Raji (cell line): ENCODE measurements around the gene DDC.

Experiments used
- POLR2A ChIP-seq: IDR thresholded peaks from 2 replicates; pipeline ENCODE4 v1.6.1; 2011; ENCODE audit warnings: low read depth, low read length, control low read depth; ENCODE audit not compliant: insufficient read depth

Gene DDC

GRCh38 chr7:50559881-50560280 lies 5.3 kb downstream of the DDC start:
- TF ChIP-seq POLR2A: no peak

DNA sequence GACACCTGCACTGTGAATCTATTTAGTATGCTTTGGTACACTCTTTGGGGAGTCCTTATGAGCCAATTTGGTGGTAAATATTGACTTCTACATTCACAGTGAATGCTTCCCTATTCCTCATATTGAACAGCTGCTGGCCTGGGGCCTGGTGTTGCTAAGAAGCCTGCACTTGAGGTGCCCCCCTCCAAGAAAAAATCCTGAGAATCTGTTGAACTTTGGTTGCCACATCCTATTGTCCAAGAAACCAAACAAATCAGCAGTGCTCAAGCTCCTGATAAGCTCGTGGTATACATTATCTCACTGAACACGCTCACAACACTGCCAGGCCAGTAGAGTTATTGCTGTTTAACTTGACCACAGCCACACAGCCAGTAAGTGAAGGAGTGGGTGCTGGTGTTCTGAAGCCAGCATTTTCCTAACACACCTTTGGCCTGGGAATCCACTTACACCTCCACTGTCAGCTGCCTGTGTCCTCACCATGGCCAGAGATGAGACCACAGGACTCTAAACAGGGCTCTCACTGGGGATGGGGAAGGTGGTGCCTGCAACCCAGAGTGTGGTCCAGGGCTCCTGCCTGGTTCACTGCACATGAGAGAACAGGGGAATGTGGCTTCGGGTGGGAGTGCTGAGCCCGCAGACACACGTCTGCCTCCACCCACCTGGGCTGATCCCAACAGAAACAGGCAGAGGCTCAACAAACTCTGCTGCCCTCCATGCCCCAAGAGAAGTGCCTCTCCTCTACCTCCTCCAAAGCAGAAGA lies 6.7 kb downstream of the DDC start:
- TF ChIP-seq POLR2A: no peak

DNA sequence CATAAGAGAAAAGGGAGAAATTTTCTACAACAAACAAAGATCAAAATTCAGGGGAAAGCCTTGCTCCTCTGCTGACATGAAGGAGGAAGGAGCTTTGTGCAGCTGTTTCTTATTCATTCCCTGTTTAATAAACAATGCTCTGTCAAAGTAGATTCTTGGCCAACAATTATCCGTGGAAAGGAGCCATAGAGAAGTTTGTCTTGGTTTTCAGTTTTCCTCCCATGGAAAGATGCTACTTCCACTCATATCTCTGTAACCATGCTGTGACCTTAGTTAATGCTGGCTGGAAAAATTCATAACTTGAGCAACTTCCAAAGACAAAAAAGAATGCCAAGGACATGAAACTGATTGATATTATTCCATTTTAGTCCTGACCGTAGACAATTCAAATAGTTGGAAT lies 8.1 kb downstream of the DDC start:
- TF ChIP-seq POLR2A: no peak

- TF ChIP-seq POLR2A: no peak
Measured at GRCh38 chr7:50556247-50556991, 8.8 kb downstream of the DDC start.

- no peak for TF ChIP-seq POLR2A
Measured at GRCh38 chr7:50555594-50556140, 9.5 kb downstream of the DDC start.

DNA sequence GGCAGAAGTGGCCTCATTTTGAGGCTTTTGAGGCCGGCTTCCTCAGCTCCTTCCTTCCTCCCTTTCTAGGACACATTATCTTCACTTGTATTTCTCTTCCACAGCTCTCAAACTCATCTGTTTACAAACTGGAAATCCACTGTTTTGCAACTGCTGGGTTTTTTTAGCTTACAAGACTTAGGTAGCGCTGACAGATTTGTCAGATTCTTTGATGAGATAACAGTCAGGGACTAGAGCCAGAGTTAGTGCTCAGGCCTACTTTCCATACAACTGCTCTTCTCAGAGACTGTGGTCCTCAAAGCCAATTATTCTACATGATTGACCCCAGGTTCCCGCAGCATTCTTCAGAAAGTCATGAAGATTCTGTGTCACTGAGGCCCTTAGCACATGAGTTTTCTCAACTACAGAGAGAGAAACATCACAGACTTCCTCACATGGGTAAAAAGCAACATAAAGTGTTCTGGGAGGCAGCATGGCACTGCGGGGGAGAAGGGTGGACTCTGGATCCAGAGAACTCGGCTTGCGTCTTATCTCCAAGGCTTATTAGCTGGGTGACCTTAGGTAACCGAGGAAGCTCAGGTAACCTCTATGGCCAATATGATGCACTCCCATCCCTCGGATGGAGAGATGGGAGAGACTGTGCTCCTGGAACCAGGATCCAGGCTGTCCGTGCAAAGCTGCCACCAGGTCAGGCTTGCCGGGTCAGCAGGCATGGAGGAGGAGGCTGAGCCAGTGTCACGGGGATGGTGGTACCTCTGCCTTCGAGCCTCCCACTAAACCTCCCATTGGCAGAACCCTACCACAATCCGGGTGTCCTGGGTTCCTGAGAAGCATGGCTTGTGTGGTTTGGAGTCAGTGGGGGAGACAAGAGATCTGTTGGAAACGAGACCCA lies 10.5 kb downstream of the DDC start:
- TF ChIP-seq POLR2A: no peak

DNA sequence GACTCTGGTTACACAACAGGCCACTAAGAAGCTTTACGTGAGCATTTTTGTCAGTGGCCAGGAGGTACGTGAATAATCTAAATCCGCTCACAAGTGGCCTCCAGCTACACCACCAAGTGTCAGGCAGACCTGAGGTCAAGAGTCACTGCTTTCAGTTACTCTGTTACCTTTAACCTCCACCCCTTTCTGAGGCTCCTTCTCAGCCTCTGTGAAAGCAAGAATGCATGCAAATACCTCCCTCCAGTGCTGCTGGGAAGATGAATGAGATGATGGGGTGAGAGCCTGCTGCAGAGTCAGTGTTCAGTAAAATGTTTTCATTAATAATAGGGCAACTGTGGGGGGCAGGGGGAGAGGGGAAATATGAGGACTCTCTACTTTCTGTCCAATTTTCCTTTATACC lies 11.2 kb downstream of the DDC start:
- no peak for TF ChIP-seq POLR2A

DNA sequence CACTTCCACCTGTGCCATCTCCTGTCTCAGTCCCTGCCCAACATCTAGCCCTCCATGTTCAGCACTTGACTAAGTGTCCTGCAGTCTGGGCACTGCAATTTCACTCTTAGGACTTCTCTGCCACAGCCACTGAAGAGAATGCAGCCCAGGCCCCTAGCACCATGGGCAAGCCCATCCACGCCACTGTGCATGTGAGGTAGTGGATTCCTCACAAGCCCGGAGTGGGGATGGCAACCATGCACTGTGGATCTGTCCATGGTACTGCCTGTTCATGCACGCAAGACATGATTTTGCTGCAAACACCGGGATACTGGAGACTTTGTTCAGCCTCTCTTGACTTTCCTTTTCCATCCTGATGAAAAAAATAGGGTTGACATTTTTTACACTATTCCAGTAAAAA lies 12.3 kb downstream of the DDC start:
- TF ChIP-seq POLR2A: no peak

DNA sequence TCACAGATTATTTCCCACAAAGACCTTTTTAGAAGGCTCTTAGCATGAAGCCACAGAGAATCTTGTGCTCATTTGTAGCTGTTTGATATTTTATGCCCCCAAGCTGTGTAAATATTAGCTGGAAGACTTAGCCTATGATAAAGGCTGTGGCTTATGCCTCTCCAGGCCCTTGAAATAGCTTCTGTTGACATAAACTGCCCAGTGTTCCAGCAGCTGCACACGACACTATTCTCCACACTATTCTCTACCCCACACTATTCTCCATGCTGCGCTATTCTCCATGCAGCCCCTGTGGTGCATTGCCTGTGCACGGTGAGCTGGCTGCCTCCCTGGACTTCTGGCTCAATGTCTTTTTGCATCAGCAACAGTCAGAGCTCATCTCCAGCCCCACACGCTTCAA lies 13.1 kb downstream of the DDC start:
- TF ChIP-seq POLR2A: no peak

GRCh38 chr7:50544992-50545391 lies 20.2 kb downstream of the DDC start:
- no peak for TF ChIP-seq POLR2A

DNA sequence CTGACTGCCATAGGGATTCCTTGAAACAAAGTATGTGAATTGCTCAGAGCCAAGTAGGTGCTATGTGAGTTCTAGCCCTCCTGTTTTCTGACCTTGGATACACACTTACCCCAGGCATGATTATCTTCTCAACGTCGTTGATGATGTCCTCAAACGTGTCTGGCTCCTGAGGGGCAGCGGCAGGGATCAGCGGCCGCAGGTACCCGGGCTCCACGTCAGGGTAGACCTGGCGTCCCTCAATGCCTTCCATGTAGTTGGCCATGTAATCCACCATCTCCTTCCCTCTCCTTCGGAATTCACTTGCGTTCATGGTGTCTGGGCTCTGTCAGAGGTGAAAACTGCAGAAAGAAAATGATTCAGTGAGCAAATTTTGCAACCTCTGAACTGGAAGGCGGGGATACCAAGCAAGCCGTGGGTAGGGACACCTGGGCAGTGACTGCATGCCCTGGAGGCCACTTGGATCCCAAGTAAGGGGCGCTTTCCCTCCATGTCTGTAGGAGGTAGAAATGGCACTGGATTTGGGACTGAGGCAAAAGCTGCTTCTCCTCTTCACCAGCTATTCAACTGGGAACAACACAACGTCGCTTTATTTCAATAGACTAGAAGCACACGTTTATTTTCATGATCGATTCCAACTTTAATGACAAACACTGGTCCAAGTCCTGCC lies 21.3 kb downstream of the DDC start:
- no peak for TF ChIP-seq POLR2A

GRCh38 chr7:50542132-50542531 lies 23.1 kb downstream of the DDC start:
- TF ChIP-seq POLR2A: no peak

DNA sequence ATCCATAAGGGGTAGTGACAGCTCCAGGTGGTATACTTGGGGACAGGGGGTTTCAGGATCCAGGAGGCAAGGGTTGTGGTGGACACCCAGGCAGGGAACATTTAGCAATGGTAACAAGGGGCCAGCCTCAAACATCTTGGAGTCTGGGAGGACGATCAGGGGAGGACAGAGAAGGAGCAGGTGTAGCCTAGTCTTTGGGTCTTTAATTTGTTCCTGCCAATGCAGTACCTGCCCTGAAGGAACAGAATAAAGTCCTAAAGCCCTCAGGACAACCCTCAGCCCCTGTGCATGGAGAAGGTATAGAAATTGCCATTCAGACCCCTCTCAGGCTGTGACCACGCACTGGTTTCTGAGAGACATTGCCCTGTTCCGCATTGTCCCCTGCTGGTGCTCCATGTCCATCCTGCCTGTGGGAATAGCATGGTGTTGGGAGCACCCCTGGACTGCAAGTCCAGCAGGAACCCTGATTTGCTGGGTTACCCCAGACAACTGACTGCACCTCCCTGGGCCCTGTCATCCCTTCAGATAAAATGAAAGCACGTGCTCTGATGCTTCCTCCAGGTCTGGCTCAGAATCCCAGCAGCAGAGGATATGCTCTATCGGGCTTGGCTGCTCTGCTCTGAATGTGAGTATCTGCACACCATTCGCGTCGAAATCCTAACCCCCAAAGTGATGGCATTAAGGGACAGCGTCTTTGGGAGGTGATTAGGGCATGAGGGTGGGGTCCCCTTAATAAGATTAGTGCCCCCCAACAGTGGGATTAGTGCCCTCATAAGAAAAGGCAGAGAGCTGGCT lies 24.2 kb downstream of the DDC start:
- no peak for TF ChIP-seq POLR2A

GRCh38 chr7:50539725-50540124 lies 25.5 kb downstream of the DDC start:
- no peak for TF ChIP-seq POLR2A

DNA sequence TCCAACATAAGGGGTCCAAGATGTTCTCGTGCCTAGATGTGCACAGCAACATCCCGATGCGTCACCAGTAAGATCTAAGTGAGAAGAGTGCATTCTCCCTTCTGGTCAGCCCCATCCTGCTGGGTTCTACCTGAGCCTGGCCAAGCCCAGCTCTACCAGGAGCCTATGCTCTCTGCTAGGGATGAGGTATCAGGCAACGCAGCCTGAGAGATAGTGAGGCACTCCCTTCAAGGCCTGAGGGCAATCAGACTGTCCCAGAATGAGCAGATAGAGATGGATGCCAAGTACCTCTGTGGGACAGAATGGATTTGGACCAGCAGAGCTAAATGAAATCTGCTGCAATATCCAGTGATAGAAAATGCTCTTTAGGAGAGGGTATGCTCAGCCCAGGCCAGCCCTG lies 26.7 kb downstream of the DDC start:
- TF ChIP-seq POLR2A: no peak

DNA sequence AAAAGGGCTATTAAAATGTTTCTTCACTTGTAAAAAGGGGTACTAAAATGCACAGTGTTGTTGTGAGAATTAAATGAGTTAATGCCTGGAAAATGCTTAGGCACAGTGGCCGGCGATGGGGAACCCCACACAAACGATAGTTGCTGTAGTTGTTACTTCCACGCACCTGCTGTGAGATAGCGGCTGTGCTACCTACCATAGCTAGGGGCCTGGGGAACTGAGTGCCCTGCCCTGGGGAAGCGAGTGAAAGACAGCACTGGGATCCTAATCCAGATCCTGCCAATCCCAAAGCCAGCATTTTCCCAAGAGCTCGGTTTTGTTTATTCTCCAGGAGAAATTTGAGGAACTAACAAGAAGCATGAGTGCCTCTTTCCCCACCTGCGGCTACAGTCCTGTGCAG lies 27.8 kb downstream of the DDC start:
- TF ChIP-seq POLR2A: no peak
